Left ventricle myocardium inferior (tissue), 1 donor: ENCODE measurements around the gene FNDC1. TPM values are rescaled to one million over a fixed set of nuclear protein-coding genes. Genes with fewer than 3 reads are reported as not detected.

Experiments used
- DNase-seq: peaks from one replicate; pipeline ENCODE4 v3.0.0-alpha.2; 2020
- H3K27ac ChIP-seq: fragments of 200-600 bp; replicated peaks from 2 replicates; pipeline ENCODE4 v1.8.0; 2021
- H3K27me3 ChIP-seq: fragments of 200-600 bp; 2 replicates; pipeline ENCODE4 v1.8.0; 2021; ENCODE audit warnings: low read depth
- H3K36me3 ChIP-seq: fragments of 200-600 bp; 2 replicates; pipeline ENCODE4 v1.8.0; 2021
- H3K4me1 ChIP-seq: fragments of 200-600 bp; 2 replicates; pipeline ENCODE4 v1.8.0; 2021
- H3K4me3 ChIP-seq: fragments of 200-600 bp; 2 replicates; pipeline ENCODE4 v1.8.0; 2021; ENCODE audit warnings: mild to moderate bottlenecking, moderate library complexity
- H3K9me3 ChIP-seq: fragments of 200-600 bp; replicated peaks from 2 replicates; pipeline ENCODE4 v1.8.0; 2021
- CTCF ChIP-seq: fragments of 200-600 bp; IDR thresholded peaks from 2 replicates; pipeline ENCODE4 v1.8.0; 2021; ENCODE audit warnings: antibody characterized with exemption, mild to moderate bottlenecking, borderline replicate concordance
- intact Hi-C: fragments of 100-400 bp; cut with micrococcal nuclease; formaldehyde crosslinking; loops from one replicate; pipeline ENCODE4 v1.11.0; 2022
- total RNA-seq: library from RNA; stranded (reverse); fragmentation: NEBNext Ultra II Directional; extraction: Animal tissue kit (Norgen Biotek cat#: 25700); gene quantifications from one replicate; pipeline ENCODE4 v1.2.1, GENCODE V29; 2021
- donor health status: DM: no; HTN: yes; CAD: no; lungs with severe emphysema.

FNDC1 gene
- total RNA-seq, 1 donor from 2014 or later, result 1.8 TPM

GRCh38 chr6:159252955-159253508 is 83.8 kb downstream of the FNDC1 start:
- no peak for DNase-seq
- H3K4me1 ChIP-seq, result peaks cover 4% of the 10 kb centered on the region
- H3K27me3 ChIP-seq, result peaks cover 26% of the 10 kb centered on the region
- intact Hi-C loops, result no loop called here
- TF ChIP-seq CTCF, result peak; percentile 67
- no peaks in the 10 kb centered on the region for H3K36me3 ChIP-seq
- no peaks in the 10 kb centered on the region for H3K9me3 ChIP-seq
- H3K27ac ChIP-seq, result no peak overlapping the region
- no peak overlapping the region for H3K4me3 ChIP-seq

DNA sequence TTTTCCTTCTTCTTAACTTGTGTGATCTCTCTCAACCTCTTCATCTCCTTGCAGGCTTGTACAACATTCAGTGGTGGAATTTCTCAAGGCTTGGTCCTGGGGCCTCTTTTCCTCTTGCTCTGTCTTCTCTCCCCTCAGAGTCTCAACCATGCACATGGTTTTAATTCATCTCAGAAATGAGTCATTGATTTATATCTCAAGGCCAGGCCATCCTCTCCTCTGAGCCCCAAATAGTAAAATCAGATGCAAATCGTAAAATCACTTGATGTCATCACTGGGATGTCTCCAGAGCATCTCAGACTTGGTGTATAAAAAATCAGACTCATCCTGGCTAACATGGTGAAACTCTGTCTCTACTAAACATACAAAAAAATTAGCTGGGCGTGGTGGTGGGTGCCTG is 85.0 kb downstream of the FNDC1 start:
- Histone ChIP-seq H3K27ac (no peak overlapping the region), H3K27me3 (peaks cover 32% of the 10 kb centered on the region), H3K9me3 (no peaks in the 10 kb centered on the region), H3K4me1 (peaks cover 4% of the 10 kb centered on the region), H3K4me3 (no peak overlapping the region), H3K36me3 (no peaks in the 10 kb centered on the region)
- DNase-seq, result no peak
- intact Hi-C loops, result no loop called here
- TF ChIP-seq CTCF, result no peak

DNA sequence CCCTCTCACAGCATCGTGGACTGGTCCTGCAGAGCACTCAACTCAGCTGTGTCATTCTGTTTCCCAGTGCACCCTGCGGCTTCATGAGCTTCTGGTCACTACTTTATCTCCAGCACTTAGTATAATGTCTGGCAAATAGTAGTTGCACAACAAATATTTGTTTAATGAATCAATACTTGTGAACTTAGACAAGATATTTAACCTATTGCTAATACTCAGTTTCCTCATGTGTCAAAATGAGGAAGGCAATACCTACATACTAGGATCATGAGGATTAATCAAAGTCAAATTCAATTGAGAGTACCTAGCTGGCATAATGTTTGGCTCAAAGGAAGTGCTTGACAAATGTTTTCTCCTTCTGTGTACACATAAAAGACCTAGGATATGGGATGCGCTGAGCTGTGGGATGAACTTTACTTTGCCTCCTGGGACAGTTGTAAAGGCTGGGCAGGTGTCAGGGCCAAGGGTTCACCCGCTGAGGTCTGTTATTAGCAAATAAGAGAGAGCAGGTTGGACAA is 86.3 kb downstream of the FNDC1 start:
- Histone ChIP-seq H3K9me3 (no peaks in the 10 kb centered on the region), H3K4me1 (peaks cover 4% of the 10 kb centered on the region), H3K27ac (no peak overlapping the region), H3K27me3 (peaks cover 45% of the 10 kb centered on the region), H3K4me3 (no peak overlapping the region), H3K36me3 (no peaks in the 10 kb centered on the region)
- no peak for DNase-seq
- no peak for TF ChIP-seq CTCF
- intact Hi-C loops, result no loop called here

DNA sequence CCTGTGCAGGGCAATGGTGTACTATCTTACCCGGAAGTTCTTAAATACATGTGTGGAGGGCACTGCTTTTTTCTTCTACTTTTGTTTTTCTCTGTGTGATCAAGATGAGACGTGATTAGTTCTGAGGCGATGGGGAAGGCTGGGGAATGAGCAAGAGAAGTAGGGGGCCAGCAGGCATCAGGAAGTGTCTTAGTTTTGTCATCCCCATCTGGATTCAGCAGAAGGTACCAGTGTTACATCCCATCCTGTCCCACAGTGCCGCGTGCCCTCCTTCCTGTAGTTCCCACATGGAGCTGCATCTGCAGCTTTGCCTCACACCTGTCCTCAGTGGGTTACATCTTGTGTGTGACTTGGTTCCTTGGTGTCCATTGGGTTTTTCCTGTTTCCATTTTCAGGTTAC is 86.9 kb downstream of the FNDC1 start:
- Histone ChIP-seq H3K27ac (no peak overlapping the region), H3K4me3 (no peak overlapping the region), H3K27me3 (peaks cover 48% of the 10 kb centered on the region), H3K36me3 (no peaks in the 10 kb centered on the region), H3K9me3 (no peaks in the 10 kb centered on the region), H3K4me1 (peaks cover 4% of the 10 kb centered on the region)
- no peak for TF ChIP-seq CTCF
- no peak for DNase-seq
- intact Hi-C loops, result no loop called here

- no peak overlapping the region for H3K4me3 ChIP-seq
- peaks cover 50% of the 10 kb centered on the region for H3K27me3 ChIP-seq
- no peak overlapping the region for H3K27ac ChIP-seq
- no peaks in the 10 kb centered on the region for H3K9me3 ChIP-seq
- peaks cover 3% of the 10 kb centered on the region for H3K4me1 ChIP-seq
- DNase-seq, result no peak
- TF ChIP-seq CTCF, result no peak
- H3K36me3 ChIP-seq, result no peaks in the 10 kb centered on the region
- intact Hi-C loops, result no loop called here
Observed at GRCh38 chr6:159257846-159258245, 88.6 kb downstream of the FNDC1 start.
